Stimulated activated CD4-positive, alpha-beta T cell treated with anti-CD3 and anti-CD28 coated beads, Interleukin-15, amount 100 ng/mL, for 48 hours (primary cell): ENCODE data around the gene ENAH.
"Not testable (repeated sequence)": the region's sequence is repeated elsewhere in the genome, so short reads cannot be mapped to it uniquely, and the experiment has no call there.

Experiments
- DNase-seq, 2 donors: peaks; one replicate each; pipeline ENCODE4 v3.0.0-alpha.2; 2020; ENCODE audit warnings: low read depth in 2 of 2

Gene ENAH

DNA sequence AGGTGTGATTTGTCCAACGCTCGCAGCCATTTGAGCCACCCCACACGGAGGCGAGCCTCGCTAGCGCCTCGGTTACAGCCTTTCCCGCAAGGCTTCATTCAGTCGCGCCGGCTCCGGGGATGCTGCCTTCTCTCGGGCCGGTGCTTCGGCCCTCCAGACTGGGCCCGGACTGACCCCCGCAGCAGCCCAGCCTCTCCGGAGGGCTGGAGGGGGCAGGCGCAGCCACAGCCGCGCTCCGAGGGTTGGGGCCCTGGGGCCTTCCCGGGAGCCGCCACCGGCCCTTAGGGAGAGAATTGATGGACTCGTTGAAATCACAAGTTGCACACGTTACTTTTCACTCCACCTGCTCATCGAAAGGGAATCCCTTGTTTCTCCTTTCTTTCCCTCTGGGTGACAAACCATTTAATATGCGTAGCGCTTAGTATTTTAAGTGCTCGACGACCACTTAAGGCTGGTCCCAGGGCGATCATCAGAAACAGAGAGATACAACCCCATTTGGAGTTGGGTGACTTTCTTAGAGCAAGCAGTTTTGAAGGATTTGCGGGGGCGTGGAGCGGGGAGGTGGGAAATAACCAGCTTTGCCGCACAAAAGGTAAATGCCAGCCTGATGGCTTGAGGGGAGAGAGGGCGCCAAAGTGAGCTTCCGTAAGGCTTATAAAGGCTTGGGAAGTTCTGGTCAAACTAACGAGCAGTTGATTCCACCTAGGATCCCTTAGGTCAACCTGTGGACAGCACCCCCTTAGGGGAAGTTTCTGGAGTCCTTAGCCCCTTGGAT, 24.6 kb upstream of the ENAH start:
- DNase-seq, result no peak

DNA sequence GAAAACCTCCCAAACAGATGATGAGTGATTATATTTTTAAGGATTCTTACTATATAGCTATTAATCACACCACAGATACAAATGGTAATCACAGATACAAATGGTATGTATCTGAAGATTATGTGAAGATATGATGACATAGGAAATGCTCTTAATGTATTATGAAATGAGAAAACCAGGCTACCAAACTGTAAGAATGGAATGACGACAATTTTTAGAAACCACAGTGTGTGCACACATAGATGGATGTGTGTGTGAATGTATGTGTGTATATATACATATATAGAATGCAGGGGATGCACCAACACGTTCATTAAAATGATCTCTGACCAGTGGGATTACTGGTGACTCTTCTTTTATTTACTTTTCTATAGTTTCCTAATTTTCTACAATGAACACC, 21.5 kb upstream of the ENAH start:
- DNase-seq, result no peak

DNA sequence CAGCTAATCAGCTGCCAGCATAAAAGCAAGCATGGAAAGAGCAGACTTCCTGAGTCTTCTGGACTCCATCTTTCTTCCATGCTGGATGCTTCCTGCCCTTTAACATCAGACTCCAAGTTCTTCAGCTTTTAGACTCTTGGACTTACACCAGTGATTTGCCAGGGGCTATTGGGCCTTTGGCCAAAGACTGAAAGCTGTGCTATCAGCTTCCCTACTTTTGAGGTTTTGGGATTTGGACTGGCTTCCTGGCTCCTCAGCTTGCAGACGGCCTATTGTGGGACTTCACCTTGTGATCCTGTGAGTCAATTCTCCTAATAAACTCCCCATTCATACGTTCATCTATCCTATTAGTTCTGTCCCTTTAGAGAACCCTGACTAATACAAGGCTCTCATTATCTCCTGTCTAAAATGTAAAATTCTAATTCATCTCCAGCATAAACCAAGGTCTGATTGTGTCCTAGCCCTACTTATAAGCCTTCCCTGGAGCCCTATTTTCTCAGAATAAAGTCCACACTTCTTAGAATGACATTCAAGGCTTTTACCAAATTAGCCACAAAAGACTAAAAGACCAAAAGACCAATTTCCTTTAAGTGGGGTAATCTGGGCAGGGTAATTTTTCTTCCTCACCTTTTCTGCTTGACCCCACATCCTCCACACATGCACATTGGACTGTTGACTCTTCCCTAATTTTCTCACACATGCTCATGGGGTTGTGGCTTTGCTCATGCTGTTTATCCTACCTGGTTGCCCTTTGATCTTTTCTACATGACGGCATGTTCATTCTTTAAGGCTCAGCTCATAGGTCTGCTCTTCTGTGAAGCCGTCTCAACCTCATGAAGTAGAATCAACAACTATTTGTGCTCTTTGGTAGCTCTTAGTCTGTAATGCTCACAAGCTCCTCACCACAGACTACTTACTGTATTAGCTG, 18.1 kb upstream of the ENAH start:
- no peak for DNase-seq

DNA sequence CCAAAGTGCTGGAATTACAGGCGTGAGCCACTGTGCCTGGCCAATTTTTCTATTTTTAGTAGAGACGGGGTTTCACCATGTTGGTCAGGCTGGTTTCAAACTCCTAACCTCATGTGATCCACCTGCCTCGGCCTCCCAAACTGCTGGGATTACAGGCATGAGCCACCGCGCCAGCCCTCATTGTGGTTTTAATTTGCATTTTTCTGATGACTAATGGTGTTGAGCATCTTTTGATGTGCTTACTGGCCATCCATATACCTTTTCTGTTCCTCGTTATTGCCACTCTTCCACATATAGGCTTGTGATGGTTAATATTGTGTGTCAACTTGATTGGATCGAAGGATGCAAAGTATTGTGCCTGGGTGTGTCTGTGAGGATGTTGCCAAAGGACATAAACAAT, 17.4 kb upstream of the ENAH start:
- no peak for DNase-seq

DNA sequence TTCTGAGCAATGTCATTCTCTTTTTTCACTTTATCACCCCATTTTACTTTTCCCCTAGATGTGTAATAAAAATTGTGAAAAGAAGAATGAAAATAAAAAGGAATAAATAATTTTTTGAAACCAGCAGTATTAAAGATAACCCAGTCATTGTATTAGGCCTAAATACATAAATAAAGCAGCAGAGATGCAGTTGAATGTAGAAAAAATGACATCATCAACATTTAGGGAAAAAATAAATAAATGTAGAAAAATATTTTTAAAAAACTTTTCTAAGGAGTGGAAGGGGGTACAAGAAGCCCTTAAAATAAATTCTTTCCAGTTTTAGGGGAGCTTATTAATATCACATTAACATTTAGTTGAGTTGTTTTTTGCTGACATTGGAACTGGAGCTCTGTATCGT, 15.3 kb upstream of the ENAH start:
- DNase-seq, result no peak

DNA sequence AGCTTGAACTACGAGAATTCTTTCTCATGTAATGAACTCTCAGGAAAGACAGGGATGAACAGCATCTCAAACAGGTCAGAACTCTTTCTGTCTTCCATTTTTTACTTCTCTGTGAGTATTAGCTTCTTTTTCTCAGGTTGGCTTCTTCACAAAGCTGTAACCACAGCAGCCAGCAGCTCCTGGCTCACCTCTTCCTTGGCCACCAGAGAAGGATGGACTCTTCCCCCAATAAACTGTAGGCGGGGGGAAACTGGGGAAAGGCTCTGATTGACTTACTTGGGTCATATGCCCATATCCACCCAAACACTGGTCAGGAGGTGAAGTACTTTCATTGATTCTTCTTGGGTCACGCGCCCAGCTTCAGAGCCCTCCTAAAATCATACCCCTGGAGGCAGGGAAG, 14.4 kb upstream of the ENAH start:
- no peak for DNase-seq

DNA sequence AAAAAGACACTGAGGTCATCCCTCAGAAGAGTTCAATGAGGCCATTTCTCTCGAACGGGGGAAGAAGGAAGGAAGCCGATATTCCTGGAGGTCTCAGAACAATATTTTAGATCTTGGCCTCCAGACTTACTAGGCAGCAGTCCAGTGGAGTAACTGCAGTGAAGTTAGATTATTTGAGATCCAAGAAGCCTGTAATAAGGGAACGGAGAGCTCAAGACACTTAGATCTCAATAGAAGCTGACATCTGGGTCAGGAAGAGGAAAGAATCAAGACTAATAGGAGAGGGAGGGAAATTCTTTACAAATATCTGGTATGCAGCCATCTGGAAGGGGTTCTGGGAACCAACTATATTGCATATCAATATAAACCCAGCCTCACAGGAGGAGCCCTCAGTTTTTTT, 13.6 kb upstream of the ENAH start:
- DNase-seq, result no peak

DNA sequence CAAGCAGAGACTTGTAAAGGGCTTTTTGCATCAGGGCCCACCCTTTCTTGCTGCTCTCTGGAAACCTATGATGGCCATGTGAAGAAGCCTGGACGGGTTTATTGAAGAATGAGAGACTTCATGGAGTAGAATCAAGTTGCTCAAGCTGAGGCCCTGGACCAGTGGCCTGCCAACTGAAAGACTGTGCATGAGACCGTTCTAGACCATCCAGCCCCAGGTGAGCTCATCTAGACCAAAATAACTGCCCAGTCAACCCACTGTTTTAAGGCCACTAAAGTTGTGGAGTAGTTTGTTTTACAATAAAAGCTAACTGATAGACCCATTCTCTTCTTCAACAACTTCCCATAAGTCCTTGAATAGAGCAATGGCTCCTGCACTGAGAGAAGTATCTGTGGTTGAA, 11.8 kb upstream of the ENAH start:
- no peak for DNase-seq

DNA sequence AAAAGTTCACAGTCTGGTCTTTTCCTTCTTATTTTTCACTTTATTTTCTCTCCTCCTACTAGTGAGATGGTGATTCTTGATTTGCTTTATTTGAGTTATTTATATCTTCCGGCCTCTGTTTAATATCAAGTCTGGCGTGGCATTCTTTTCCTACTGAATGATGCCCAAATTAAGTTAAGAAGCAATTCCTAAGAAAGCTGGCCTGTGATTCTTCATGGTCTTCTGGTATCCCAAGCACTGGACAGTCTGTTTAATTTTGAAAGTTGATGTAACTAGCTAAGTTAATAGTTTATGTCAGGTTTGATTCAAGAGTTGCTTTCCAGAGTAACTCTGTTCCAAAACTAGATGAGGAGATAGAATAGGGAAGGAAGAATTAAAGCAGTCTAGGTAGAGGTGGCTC, 9.2 kb upstream of the ENAH start:
- DNase-seq, result no peak

DNA sequence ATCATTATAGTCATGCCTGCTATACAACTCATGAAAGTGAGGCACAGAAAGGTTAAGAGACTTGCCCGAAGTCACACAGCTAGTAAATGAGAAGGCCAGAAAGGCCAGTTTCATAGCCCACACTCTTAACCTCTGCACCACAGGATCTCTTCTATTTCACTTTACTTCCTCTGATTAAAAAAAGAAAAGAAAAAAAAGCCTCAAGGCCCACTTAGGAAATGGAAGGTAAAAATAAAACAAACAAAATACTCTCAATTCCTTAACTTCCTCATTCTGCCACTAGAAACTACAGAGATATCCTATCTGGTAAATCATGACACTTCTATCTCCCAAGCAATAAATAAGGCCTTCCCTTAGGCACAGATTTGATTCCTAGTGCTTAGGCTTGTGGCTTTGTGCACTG, 7.6 kb upstream of the ENAH start:
- no peak for DNase-seq

DNA sequence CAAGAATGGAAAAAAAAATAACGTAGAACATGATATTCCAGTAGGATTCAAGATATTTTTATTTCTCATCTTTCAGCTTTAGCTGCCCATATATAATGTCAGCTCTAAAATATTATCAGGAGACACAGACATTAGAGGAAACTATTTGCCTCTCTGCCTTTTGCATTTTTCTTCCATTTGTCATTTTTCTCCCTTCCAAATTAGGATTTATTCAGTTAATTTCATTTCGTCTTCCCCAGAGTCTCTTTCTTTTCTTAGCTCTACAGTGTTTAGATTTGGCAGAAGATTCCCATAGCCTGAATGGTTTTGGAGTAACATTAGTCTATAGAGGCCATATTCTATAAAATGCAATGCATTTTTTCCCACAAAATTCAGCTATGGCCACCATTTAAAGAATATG, 5.1 kb upstream of the ENAH start:
- no peak for DNase-seq

DNA sequence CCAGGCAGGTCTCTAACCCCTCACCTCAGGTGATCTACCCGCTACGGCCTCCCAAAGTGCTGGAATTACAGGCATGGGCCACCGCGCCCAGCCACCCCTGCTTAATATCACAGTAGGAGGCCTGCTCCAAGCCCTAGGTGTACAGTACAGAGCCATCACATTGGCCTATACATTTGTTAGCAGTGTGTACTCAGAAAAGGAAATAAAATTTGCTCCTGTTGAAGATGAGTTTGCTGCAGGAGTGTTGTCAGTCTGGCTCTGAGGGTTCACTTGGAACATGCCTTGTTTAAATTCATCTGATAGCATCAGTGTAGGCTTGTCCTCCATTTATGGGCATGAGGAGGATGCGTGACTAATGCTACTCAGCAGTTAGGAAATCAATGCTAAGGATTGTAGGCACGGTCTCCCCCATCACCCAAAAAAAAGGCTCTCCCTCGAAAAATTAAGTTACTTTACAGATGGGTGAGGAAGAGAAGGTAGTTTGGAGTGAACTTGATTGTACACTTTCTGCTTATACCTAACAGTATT, 4.6 kb upstream of the ENAH start:
- no peak for DNase-seq

DNA sequence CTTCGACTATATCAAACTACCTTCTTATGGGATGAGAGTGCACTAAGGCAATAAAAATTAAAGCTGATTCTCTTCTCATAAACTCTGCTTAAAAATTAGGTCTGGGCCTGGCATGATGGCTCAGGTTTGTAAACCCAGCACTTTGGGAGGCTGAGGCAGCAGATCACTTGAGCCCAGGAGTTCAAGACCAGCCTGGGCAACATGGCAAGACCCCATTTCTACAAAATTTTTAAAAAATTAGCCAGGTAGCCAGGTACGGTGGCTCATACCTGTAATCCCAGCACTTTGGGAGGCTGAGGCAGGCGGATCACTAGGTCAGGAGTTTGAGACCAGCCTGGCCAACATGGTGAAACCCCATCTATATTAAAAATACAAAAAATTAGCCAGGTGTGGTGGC, 3.3 kb upstream of the ENAH start:
- not testable (repeated sequence) for DNase-seq

DNA sequence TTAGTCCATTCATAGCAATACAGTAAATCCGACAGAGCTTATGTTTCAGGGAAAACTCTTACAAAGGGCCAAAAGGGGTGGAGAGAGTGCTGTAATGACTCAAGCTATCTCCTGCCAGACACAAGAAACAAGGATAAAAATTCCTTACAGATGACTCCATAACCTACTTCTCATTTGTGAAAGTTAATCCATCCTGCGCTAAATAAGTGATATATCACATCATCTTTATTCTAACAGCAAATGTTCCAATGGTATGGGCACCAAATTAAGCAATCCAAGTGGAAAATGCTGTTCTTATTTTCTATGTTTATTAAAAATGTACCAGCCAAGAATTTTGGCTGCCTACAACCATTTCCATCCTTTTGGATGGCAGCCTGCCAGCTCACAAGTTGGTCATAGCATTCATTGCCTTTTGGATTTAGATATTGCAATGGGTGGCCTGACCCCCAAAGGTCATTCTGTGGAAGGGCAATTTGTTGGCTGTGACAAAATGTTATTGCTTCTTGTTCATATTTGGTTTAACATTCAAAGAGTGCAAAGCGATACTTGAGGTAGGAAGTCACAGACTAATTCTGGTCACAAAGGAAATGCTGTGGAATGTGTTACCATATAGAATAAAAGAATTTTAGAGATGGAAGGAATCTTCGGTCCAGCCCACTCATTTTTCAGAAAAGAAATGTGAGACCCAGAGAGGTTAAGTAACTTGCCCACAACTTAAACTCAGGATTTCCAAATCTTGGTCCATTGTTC, 2.8 kb upstream of the ENAH start:
- DNase-seq, result no peak

DNA sequence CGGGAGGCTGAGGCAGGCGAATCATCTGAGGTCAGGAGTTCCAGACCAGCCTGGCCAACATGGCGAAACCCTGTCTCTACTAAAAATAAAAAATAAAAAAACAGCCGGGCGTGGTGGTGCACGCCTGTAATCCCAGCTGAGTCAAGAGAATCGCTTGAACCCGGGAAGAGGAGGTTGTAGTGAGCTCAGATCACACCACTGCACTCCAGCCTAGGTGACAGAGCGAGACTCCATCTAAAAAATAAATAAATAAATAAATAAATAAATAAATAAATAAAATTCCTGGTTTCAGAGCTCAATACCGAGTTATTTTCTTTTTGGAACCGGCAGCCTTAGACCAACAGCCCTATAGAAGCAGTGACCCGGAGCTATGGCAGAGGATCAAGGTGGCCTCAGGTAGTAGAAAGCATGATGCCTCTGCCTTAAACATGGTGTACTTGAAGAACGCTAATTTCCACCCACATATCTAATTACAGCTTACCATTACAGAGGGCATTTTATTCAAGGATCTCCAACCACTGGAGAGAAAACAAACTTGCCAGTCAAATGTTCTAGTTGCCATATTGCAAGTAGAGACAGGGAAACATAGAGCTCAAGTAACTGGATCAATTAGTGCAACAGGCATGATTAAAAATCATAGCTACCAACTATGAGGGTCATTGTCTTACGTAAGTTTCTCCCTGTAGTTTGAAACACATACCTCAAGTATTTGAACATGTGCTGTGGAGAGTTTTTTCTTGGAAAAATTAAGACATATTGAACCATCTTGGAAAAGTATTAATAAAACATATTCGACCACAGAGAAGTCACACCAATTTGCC, 2.0 kb upstream of the ENAH start:
- no peak for DNase-seq

DNA sequence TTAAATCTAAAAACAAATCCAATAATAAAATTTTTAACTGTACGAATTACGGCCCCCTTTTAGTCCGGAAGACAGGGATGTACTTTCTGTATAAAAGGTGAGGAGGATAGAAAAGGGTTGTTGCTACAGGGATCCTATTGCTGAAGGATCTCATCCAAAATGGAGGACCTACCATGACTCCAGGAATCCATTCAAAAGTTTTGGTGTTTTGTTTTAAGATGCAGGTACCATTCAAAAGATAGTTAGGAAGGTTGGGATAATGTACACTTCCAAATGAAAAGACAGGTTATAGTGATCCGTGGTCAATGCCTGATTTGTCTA, 1.3 kb upstream of the ENAH start:
- no peak for DNase-seq

DNA sequence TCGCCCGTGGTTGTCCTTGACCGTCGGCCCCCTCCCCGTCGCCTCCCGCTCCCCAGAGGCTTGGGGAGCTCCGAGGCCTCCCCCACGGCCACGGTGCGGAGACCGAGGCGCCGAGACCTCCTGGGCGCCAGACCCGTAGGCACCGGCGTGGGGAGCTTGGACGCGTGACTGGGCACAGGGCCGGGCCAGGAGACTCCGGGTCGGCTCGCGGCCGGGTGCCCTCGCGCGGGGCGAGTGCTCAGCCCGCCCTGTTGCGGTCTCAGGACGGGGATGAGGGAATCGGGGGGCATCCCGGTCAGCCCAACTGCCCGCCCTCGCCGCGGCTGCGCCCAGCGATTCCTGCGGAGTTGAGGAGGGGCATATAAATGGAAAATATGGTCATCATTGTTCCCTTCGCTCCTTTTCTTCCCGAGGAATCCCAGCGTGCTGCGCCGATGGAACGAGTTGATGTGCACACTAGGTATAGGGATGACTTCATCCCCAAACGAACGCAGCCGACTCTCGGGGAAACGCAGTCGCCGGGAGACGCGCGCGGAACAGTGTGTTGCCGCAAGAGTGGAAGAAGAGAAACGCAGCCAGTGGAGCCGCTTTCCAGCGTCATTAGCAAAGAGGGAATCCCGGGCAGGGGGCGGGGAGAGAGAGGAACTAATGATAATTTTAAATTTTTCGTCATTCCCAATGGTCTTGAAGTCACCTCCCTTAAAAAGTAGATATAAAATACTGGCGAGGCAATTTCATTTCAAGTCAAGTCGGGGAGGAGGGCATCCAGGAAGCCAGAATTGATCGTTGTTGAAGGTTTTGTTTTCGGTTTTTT, 747 bp upstream of the ENAH start:
- DNase-seq, result peak in 1 of 2 donors; percentile 11

DNA sequence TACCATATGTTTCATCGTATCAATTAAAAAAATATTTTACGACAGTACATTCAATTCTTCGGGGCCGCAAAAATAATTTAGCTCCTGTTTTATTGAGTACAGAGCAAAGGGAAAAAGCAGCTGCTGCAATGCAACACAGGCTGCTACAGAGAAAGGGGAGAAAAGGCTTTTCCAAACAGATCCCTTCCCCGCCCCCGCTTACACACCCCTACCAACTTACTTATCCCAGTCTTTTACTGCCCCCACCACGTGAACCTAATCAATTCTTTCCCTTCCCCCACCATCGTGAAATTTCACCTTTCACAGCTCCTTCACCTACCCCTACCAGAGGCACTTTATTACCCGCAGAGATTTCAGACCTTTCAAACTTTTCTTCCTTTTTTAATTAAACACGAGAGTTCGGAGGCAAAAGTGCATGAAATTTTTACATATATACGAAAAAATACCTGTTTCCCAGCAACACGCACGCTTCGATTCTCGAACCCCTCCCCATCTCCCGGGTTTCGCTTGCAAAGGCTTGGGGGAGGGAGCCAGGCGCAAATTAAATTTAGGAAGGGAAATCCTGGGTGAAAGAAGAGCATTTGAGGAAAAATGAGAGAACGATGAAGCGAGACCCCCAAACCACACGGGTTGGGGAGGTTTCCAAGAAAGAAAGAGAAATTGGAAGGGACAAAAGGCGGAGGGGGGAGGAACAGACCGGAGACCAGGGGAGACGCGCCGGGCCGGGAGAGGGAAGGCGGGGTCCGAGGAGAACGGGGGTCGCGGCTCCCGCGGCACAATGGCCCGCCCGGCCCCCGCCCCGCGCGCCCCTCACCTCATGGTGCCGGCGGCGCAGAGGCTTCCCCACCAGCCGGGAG, 823 bp downstream of the ENAH start:
- no peak for DNase-seq

DNA sequence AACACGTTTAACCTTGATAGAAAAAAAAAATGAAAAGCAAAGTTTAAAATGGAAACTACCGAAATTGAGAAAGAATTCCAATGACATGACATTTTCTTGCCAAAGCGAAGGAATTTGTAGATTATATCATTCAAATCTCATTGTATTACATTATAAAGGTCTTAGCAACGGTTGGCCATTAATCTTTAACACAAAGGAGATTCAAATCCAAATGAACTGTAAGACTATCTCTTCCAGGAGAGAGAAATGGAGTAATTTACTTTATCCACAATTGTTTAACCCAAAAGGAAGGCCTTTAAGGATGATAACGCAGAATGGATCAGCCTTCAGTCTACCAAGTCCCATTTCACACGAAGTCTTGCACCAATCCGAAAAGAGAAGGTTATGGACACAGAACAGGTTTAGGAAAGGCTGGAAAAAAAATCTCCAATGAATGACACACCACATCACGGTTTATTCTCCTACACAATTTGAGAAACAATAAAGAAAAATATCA, 1.5 kb downstream of the ENAH start:
- DNase-seq, result no peak
